GM20000 (cell line): ENCODE results near the gene CSNK1G3.

Experiments used
- DNase-seq: peaks from one replicate; pipeline ENCODE4 v3.0.0; 2012; ENCODE audit warnings: low spot score
- TF ChIP-seq, protein P1 (sequence below): IDR thresholded peaks from 2 replicates; pipeline ENCODE4 v1.5.1; 2012; ENCODE audit warnings: mild to moderate bottlenecking, control low read depth; ENCODE audit errors: extremely low read depth, missing control alignments

The CSNK1G3 gene

DNA sequence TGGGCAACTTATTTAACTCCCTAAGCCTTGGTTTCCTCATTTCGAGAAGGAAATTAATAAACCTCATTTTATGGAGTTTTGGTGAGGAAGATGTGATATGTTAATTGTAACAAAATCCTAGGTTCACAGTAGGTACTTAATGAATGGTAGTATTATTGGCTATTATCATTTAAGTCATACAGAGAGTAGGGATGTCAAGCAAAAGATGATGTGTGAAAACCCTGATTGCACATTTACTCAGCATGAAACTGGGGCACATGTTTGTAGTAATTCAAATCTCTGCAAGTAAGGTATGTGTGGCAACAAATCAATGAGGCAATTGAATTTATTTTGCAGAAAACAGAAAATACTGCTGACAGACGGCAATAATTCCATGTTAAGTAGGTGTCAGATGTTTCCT is 127.3 kb downstream of the CSNK1G3 start:
- no peak for DNase-seq
- TF ChIP-seq, protein P1, sequence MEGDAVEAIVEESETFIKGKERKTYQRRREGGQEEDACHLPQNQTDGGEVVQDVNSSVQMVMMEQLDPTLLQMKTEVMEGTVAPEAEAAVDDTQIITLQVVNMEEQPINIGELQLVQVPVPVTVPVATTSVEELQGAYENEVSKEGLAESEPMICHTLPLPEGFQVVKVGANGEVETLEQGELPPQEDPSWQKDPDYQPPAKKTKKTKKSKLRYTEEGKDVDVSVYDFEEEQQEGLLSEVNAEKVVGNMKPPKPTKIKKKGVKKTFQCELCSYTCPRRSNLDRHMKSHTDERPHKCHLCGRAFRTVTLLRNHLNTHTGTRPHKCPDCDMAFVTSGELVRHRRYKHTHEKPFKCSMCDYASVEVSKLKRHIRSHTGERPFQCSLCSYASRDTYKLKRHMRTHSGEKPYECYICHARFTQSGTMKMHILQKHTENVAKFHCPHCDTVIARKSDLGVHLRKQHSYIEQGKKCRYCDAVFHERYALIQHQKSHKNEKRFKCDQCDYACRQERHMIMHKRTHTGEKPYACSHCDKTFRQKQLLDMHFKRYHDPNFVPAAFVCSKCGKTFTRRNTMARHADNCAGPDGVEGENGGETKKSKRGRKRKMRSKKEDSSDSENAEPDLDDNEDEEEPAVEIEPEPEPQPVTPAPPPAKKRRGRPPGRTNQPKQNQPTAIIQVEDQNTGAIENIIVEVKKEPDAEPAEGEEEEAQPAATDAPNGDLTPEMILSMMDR = no peak

DNA sequence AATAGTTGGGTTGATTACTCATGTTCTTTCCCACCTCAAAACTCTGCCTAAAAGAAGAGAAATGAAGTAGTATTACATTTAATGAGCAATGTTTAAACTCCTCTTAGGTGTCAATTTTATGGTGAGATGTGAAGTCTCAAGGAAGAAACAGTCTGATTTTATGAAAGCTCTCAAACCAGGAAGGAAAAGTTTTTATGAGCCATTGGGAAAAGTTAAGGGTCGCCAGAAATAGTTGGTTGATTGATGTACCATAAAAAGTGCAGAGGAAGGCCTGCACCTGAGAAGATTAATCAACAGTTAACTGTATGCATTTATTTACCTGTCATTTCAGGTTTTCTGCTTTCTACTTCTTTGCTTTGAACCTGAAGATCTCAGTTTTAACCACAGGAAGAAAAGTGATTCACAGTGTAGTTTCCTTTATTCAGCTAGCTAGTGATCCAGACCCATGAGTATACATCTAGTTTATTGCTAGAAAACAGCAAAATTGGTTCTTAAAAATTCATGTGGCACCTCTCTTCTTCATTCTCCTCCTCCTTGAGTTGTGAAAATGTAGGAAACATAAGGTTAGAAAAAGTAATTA is 133.1 kb downstream of the CSNK1G3 start:
- TF ChIP-seq, protein P1 = no peak

DNA sequence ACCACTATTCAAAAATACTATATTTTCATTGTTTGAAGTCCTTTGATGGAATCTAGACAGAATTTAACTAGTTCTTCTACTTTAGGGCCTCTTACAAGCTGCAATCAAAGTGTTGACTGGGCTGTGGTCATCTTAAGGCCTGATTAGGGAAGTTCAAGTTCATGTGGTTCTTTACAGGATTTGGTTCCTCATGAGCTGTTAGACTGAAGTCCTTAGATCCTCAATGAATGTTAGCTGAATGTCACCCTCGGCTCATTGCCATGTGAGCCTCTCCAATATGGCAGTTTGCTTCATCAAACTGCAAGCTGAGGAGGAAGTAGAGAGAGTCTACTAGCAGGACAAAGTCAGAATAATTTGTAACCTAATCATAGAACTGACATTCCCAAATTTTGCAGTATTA is 135.1 kb downstream of the CSNK1G3 start:
- DNase-seq = no peak
- TF ChIP-seq, protein P1 = no peak

More for the DNA sequence above, 133.1 kb downstream of the CSNK1G3 start:
- DNase-seq = no peak

DNA sequence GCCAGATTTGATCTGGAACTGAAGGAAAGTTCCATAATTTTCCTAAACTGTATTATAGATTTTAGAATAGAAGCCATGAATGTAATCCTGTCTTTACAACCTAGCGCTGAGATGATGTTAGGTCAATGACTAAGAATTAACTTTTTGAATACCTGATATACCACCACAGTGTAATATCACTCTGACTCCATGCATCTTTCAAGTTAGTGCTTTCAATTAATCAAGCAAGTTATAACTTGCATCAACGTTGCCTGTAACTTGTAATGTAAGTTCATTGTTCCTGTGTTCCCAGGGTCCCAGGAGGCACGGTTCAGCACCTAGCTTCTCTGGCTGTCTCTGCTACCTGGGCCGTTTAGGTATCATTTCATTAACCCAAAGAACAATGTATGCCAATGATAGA is 139.3 kb downstream of the CSNK1G3 start:
- TF ChIP-seq, protein P1 = no peak
- DNase-seq = no peak

DNA sequence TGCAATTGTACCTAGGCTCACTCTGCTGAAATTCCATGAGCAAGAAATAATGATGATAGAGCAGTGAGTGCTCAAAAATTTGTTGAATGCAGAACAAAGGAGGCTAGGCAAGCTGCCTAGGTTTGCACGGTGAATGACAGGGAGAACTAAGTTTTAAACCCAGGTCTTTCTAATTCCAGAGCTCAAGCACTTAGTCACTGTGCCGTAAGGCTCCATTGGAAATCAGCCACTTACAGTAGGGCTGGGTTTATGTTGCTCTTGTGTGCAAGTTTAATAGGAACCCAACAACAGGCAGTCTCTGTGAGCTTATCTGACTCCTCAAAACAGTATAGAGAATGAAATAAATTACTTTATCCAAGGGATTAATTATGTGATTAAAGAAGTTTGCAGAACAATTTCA is 147.0 kb downstream of the CSNK1G3 start:
- TF ChIP-seq, protein P1 = no peak
- DNase-seq = no peak

DNA sequence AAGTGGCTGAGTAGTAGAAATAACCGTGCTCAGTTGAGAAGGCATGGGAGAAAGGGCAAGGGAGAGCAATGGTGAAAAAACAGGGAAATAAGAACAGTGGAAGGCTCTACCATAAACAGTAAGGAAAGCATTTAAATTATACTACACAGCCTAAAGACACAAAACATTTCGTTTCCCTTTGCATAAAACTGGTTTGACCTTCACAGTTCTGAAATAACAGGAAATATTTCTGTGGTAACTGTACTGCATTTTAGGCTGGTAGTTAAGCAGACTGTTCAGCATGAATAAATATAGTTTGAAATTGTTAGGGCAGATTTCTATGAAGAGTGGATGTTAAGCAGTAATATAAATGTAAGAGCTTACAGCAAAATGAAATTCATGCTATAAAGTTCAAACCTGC is 147.5 kb downstream of the CSNK1G3 start:
- no peak for DNase-seq
- TF ChIP-seq, protein P1 = no peak

DNA sequence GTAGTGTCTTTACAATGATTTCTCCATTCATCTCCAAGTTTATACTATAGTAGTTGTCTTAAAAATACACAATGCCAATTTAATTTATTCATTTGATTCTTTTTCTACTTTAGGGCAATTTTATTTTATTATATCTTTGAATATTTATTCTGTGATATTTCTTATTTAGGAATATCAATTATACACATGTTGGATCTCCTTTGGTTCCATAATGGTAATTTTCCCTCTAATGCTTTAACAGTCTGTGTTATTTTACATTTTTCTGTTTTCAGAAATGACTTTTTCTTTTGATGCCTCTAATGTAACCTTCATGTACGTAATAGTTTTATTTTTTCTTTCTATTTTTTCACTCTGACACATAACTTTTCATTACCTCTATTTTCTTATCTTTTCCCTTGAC is 153.0 kb downstream of the CSNK1G3 start:
- TF ChIP-seq, protein P1 = no peak
- no peak for DNase-seq
